Peyer's patch (tissue), 4 donors: ENCODE measurements around the gene NFYA.
A peak's percentile ranks its signal among the peaks of the same experiment; 100 is the strongest.

ENCODE experiments used
- POLR2A ChIP-seq, 2 donors: fragments of 450-650 bp; IDR thresholded peaks; one replicate each; pipeline ENCODE4 v1.5.1; 2017; ENCODE audit warnings: antibody characterized with exemption in 2 of 2, mild to moderate bottlenecking in 2 of 2, moderate library complexity in 2 of 2
- TF ChIP-seq, protein P1 (sequence below), 6 experiments: fragments of 450-650 bp in 4 of 6; fragments of 200-600 bp in 2 of 6; sonication (generic) in 1 of 6; IDR thresholded peaks; one replicate each; pipeline ENCODE4 v1.5.1; 2017 to 2019; ENCODE audit warnings: antibody characterized with exemption in 6 of 6, mild to moderate bottlenecking in 3 of 6, moderate library complexity in 1 of 6

DNA sequence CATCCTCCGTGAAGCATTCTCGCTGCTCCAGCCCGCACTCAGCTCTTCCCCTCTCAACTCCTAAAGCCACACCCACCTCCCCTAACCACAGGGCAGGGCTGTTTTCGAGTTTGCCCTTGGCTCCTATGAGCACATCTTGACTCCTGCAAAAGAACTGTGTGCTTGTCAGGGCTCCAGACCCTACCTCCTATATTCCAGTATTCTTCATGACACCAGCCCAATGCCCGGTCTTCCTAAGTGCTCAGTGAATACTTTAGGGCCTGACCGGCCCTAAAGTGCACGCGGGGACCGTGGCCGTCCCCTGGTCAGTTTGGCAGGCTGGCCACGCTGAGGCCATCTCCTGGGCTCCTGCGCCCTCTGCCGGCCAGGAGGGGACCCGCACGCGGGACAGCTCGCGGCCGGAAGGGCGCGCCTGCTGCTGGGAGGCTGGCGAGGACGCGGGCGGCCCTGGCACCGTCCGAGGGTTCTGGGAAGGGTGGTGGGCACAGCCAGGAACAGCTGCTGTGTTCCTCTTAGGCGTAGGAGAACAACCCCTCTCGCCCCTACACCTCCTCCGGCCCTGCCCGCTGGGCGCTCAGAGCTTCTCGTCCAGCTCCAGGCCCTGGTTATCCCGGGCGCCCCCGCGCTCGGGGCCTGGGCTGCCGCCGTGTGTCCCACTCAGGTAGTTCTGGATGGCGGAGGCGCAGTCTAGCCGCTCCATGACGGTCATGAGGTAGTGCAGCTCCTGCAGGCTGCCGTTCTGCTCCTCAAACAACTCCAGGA lies 44.8 kb upstream of the NFYA start:
- TF ChIP-seq, protein P1, sequence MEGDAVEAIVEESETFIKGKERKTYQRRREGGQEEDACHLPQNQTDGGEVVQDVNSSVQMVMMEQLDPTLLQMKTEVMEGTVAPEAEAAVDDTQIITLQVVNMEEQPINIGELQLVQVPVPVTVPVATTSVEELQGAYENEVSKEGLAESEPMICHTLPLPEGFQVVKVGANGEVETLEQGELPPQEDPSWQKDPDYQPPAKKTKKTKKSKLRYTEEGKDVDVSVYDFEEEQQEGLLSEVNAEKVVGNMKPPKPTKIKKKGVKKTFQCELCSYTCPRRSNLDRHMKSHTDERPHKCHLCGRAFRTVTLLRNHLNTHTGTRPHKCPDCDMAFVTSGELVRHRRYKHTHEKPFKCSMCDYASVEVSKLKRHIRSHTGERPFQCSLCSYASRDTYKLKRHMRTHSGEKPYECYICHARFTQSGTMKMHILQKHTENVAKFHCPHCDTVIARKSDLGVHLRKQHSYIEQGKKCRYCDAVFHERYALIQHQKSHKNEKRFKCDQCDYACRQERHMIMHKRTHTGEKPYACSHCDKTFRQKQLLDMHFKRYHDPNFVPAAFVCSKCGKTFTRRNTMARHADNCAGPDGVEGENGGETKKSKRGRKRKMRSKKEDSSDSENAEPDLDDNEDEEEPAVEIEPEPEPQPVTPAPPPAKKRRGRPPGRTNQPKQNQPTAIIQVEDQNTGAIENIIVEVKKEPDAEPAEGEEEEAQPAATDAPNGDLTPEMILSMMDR (IDR thresholded peaks at IDR 0.05), result peak; percentile 93 to 99 (median 97)
- TF ChIP-seq POLR2A (IDR thresholded peaks at IDR 0.05), result no peak
